Measurements from ENCODE around the gene PEX14.

PEX14 gene

GRCh38 chr1:10555635-10556429 lies 81.1 kb downstream of the PEX14 start:
- no peak for DNase-seq

DNA sequence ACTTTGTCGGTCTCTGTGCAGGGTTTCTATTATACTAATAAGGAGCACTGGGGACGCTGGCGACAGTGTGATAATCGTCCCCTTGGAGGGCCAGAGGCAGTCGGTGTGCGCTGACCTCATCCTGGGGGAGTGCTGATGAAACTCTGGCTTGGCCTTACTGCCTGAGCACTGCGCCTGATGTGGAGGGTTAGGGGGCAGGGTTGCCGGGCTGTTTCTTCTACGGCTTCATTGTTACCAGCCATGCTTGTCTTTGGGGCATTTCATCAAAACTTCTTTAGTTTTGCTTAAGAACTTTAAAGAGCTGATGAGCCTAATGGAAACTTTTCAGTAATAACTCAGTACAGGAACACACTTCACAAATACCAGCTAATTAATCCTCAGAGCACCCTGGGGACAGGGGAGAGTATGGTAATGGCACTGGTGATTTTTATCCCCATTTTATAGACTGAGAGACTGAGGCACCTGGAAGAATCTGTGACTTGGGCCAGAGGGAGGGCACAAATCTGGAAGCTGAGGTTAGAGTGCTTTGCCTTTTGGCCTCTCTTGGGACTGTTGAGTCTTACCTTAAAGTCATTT lies 81.8 kb downstream of the PEX14 start:
- DNase-seq = no peak

DNA sequence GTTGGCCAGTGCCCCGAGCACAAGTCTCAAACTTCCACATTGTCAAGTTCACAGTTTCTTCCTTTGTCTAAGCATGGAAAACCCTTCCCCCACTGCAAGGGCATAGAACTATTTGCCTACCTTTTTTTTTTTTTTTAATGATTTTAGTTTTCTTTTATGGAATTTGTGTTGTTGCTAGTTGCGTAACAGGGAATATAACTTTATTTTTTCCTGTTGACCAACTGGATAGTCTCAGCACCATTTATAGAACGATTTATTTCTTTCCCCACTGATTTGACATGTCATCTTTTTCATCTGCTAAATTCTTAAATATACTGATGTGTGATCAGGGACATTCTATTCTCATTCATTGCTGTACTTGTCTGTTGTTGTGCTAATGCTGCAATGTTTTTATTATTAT lies 83.0 kb downstream of the PEX14 start:
- DNase-seq = no peak

GRCh38 chr1:10559386-10559785 lies 84.6 kb downstream of the PEX14 start:
- no peak for DNase-seq

DNA sequence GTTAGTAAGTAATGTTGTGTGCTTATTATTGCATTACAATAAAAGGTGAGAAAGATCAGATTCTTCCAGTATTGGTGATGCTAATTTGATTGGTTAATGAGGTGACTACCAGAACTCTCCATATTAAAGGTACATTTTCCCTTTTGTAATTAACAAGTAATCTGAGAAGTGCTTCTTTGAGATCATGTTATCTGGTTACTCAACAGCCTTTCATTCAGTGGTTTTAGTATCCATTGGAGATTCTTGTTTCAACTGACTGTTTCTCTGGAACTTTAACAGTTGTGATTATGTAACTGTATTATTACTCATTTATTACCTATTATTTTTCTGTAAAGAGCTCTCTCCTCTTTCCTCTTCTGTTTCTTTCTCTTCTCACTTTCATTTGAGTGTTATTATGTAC lies 86.7 kb downstream of the PEX14 start:
- DNase-seq = no peak

DNA sequence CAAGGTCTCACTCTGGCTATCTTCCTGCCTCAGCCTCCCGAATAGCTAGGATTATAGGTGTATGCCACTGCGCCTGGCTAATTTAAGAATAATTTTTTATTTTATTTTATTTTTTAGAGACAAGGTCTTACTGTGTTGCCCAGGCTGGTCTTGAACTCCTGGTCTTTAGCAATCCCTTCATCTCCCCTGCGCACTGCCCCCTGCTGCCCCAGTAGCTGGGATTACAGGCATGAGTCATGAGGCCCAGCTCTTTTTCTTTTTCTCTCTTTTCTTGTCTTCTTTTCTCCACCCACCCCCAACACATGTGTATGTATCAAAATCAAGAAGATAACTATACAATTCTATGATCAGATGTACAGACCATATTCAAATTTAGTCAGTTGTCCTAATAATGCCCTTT lies 87.2 kb downstream of the PEX14 start:
- DNase-seq = no peak

GRCh38 chr1:10564063-10564462 lies 89.3 kb downstream of the PEX14 start:
- no peak for DNase-seq

GRCh38 chr1:10569531-10569930 lies 94.8 kb downstream of the PEX14 start:
- no peak for DNase-seq

DNA sequence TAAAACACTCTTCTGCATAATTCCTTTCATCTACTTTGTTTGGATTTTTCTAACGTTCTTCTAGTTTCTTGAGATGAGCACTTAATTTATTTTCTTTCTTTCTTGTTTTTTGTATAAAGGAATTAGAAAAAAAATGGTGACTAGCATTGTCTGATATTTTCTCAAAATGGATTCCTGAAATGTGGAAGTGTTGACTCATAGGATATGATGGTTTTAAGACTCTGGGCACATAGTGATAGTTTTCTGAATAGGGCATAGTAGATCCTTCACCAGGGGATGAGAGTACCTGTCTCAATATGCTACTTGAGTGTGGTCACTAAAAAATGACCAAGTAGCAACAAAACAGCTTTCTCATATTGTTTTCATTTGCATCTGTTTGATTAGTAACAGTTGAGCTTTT lies 100.9 kb downstream of the PEX14 start:
- DNase-seq = no peak

GRCh38 chr1:10578070-10578469 lies 103.3 kb downstream of the PEX14 start:
- DNase-seq = no peak

- DNase-seq = no peak
Observed at GRCh38 chr1:10583641-10584040, 108.9 kb downstream of the PEX14 start.

DNA sequence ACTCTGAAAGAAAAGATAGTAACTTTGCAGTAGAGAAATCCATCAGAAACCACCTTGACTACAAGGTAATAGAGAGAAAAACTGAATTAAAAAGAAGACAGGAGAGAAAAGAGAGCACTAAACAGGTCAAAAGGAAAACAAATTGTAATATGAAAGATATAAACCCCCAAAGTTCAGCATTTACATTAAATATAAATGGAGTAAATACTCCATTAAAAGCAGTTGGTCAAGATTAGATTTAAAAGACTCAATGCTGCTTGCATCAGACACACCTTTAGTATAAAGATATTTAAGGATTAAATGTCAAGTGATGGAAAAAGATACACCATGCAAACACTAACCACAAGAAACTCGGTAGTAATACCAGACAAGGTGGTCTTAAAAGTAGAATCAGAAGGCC lies 110.5 kb downstream of the PEX14 start:
- no peak for DNase-seq

GRCh38 chr1:10586125-10586524 lies 111.4 kb downstream of the PEX14 start:
- no peak for DNase-seq

DNA sequence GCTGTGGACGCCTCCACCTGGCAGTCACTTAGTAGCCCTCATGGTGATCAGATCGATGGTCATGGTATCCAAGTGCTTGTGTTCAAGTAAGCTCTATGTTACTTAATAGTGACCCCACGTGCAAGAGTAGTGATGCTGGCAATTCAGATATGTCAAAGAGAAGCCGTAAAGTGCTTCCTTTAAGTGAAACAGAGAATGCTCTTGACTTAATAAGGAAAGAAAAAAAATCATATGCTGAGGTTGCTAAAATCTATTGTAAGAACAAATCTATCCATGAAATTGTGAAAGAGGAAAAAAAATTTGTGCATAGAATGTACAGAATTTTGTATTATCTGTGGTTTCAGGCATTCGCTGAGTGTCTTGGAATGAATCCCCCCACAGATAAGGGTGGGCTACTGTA lies 113.9 kb downstream of the PEX14 start:
- no peak for DNase-seq

GRCh38 chr1:10589074-10589473 lies 114.3 kb downstream of the PEX14 start:
- DNase-seq = no peak

DNA sequence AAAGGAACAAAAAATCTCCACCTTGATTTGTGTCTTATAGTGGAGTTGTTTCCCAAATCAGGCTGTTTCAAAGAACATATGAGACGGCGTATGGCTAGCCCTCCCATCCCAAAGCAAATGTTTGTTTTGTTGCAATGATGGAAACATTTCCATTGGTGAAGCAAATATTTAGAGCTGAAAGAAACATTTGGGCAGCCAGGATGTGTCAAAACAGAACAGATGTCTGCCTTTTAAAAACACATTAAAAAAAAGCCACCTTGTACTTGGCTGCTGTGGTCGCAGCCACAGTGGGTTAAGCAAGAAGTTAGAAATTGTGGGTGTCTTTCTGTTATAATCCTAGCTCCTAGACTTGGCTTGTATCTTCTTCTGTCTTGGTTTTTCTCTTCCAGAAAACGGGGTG lies 116.3 kb downstream of the PEX14 start:
- no peak for DNase-seq

DNA sequence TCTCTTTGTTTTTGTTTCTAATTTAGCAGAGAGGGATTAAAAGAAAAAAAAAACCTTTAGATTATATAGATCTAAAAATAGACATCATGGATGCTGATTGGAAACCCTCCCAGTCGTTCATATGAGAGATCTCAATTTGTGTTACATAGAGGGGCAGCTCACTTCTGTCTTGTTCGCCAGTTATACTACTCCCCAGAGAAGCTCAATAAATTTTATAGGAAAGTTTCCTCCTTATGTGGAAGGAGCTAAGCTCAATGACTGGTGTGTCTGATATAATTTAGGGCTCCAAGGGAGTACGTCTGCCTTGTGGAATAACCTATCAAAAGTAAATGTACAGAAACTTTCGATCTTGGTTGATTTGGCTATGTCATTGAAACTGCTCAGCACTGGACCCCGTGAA lies 117.6 kb downstream of the PEX14 start:
- no peak for DNase-seq

DNA sequence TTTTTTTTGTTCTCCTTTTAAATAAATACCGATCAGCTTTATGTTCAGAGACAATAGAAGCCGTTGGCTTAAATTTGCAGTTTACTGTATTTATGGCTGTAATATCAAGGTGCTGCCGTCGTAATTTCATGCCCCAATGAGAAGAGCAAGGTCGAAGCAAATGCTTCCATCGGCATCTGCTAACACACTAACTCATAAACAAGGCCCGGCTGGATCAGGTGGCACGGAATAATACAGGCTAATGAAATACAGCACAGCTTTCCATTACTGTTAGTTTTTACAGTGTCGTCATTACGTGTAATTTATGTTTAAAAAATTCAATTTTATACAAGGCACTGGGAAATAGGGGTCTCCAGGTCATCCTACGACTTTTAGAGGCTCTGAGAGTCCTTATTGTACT lies 119.0 kb downstream of the PEX14 start:
- DNase-seq = no peak

DNA sequence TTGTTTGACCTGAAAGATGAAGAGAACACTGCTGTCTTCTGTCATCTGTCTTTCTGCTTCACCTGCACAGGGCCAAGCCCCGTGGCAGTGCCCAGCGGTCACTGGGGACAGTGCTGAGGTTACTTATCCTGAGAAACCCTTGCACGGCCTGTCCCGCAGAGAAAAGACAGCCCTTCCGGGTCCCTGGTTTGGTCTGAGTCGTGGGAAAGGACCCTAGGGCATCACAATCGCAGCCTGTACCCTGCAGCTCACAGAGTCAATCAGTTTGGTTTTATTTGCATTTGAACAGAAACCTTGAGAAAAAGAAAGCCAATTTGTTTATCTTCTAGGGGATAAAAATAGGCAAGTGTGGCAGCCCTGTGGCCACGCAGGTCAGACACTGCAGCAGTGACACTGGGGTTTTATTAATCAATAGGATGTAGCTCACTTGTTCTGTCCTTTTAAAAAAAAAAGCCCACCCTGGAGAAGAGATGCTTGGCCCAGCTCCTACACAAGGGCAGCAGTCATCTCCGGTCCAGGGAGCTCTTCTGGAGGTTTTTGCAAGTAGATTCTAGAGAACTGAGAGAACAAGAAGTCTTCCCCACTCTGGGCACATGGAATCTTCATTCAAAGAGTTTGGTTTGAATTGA lies 120.0 kb downstream of the PEX14 start:
- DNase-seq = no peak

DNA sequence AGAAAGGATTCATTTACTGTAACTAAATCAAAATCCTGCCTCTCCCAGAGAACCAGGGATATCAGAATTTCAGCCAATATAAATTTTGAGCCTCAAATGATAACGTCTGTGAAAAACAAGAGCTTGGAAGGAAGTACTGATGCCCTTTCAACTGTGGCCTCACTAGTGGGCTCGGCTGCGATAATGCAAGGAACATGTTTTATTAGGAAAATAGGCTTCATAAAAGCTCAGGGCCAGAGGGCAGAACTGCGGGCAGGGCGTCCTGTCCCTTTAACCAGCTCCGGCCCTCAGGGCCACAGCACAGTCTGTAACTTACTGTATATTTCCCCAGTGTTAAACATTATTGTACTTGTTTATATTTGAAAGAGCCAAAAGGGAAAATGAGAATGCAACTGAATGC lies 122.0 kb downstream of the PEX14 start:
- no peak for DNase-seq

DNA sequence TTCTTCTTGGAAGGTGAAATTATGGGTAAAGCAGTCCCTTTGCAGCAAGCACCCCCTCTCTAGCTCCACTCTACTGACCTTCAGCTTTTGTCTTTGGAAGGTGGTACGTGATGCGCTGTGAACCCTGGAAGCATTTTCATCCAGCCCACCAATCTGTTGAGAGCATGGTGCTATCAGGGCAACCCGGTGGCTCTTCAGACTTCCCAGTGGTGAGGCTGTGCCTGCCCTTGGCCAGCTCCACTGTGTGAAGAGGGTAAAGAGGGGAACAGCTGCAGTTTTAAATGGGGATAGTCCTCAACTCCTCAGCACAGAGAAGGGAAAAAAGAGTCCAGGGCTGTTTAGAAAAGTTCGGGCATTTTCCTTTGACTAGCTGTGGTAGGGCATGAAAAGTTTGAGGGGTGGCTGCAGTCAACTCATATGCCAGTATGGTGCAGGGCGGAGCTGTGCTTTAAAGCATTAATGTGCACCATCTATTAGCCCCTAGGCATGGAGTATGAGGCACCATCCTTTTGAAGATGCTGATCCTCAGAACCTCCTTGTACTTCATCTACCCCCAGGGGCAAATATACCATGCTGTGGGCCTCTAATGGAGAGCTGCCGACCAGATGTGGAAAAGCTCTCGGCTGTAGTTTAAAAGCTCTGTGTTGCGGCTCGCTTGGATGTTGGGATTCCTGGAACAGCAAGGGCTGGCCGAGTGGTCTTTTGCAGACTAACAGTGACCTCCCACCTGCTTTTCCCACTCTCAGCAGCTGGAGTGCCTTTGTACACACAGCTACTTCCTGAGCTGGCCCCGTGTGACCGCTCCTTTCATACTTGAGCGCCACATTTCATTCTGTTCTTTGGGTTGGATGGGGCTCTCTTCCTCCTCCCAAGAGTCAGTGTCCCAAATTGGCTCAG lies 123.0 kb downstream of the PEX14 start:
- no peak for DNase-seq

- DNase-seq = no peak
Observed at GRCh38 chr1:10598389-10598702, 123.6 kb downstream of the PEX14 start.

DNA sequence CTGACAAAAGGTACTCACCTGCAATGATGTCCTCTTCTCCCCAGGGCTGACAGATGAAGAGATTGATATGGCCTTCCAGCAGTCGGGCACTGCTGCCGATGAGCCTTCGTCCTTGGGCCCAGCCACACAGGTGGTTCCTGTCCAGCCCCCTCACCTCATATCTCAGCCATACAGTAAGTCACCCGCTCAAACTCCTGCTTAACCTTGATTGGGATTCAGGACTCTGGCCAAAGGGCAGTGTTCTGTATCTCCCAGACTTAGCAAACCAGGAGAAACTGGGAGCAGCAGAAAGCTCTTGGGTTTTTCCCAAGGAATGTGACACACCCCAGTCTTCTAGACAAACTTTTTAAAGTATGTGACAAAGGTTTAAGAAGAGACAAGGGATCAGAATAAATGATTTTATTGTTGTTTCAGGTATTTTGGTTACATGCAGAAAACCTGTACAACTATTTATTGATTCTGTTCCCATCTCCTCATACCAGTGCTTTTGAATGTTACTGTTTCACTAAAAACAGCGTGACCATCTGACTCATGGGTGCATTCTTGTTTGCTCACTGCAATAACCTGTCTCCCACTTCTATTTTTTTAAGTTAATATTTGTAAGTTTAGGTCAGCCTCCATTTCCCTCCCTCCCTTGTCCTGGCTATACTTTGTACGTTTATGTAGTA lies 124.6 kb downstream of the PEX14 start:
- DNase-seq = no peak

Data from NCI-H1048 (cell line).